NCI-H748 (cell line): Measurements from ENCODE around the gene RABGGTA.

Experiments
- DNase-seq: peaks from one replicate; lab custom pipeline; 2025; ENCODE audit not compliant: unreplicated experiment; lab: John Stamatoyannopoulos, UW

The RABGGTA gene

GRCh38 chr14:24261969-24262327 lies 9.4 kb downstream of the RABGGTA start:
- no peak for DNase-seq

GRCh38 chr14:24261256-24261968 lies 10.0 kb downstream of the RABGGTA start:
- no peak for DNase-seq

- DNase-seq = no peak
Observed at GRCh38 chr14:24260780-24261157, 10.6 kb downstream of the RABGGTA start.

DNA sequence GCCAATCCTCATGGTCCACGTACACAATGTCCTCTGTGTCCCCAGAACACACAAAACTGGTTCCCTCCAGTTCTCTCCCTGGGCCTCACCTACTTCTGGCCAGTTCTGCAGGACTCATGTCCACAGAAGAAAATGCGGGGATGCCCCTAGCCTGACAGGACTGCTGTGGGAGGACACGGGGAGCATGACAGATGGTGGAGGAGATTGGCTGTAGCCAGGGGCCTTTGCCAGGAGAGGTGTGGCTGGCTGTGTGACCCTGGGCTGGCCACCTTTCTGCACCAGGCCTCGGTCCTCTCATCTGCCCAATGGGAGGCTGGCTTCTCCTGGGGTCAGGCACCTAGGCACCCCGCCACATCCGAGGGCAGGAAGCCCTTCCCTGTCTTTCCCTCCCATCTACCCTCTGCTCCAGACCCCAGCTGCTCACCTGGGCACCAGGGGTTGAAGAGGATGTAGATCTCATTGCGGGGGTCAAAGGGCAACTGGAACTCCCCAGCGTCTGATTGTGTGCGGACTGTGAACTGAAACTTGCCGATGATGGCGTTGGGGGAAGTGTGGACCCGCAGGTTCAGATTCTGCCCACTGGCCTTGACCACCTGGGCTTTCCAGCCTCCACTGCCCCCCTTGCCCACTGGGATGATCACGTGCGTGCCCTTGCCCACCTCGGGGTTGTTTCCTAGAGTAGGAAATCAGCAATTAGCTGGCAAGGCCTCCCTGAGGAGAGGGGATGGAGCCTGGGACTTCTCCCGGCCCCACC lies 11.2 kb downstream of the RABGGTA start:
- DNase-seq = no peak

DNA sequence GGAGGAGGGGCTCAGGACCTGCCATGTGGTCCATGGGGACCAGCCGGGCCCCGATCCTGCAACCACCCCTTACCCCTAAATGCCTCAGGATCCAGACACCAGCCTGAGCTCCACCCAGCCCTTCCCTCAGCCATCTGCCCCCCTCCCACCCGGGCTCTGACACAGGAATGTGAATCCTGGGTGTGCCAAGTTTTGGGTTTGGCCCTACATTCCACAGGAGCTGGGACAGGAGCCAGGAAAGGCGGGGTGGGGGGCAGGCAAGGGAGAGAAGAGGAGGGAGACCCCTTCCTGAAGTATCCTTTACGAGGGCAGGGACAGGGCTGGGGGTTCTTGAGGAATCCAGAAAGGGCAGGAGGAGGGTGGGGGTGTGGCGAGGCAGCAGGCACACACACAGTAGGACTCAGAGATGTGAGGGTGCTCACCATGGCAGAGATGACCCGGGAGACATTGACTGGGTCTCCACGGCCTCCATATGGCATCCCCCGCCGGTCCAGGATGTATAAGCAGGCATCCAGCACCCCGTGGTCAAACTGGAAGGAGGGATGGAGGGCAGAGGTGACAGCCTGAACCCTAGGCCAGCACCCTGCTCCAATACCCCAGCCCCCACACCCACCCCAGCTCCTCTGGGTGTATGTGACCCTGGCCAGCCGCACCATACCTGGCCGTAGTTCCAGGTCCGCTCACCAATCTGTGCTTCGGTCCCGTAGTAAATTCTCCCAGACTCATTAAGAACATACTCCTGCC lies 11.9 kb downstream of the RABGGTA start:
- DNase-seq = no peak

GRCh38 chr14:24258548-24259265 lies 12.7 kb downstream of the RABGGTA start:
- no peak for DNase-seq

GRCh38 chr14:24258119-24258518 lies 13.3 kb downstream of the RABGGTA start:
- DNase-seq = no peak

DNA sequence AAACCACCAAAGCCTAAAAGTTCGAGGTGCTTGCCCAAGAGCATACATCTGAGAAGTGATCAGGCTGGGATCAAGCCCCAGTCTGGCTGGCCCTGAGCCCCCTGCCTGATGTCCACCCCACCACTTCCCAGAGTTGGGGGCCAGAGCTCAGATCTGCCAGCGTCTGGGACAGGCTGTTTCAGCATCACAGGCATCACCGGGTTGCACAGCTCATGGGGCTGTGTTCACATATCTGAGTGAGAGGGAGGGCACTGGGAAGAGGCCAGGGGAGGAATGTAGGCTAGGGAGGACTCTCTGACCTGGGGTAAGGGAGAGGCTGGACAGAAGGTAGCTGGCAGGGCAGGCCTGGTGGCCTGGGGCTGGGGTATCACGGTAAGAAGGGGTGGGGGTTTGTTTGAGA lies 14.4 kb downstream of the RABGGTA start:
- DNase-seq = no peak

GRCh38 chr14:24255931-24256711 lies 15.3 kb downstream of the RABGGTA start:
- no peak for DNase-seq

GRCh38 chr14:24255438-24255837 lies 16.0 kb downstream of the RABGGTA start:
- DNase-seq = no peak

- no peak for DNase-seq
Observed at GRCh38 chr14:24254630-24255392, 16.6 kb downstream of the RABGGTA start.

- DNase-seq = no peak
Observed at GRCh38 chr14:24253936-24254335, 17.5 kb downstream of the RABGGTA start.

- no peak for DNase-seq
Observed at GRCh38 chr14:24252289-24253124, 18.9 kb downstream of the RABGGTA start.

DNA sequence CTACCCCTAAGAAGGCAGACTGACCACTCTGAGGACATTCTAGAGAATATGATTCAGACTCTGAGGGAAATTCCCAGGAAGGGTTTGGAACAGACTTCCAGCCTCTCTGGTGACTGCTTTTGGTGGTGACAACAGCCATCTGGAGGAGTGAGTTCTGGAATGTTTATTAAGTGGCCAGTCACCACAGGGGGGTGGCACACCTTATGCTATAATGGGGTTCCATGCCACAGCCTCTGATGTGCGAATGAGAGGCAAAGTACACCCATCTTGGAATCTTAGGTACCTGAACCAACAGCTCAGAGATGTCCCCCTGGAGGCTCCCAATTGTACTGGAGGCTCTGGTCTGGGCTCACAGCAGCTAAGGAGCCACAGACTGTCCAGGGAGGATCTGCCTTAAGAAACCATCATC lies 19.5 kb downstream of the RABGGTA start:
- DNase-seq = no peak

DNA sequence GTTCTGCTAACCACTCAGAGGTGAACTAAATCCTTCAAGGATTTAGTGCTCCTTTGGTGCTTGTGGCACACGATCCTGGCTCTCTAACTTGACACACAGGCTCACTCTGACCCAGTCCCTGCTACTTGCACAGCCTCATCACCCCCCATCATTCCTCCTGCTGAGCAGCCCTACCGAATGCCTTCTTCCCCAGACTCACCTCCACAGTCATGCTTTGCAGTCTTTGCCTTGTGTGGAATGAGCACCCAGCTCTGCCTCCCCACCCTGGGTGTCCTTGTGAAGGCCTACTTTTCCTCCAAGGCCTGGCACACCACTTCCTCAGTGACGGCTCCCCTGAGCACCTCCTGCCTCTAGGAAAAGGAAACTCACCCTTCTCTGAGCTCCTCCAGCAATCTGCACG lies 21.0 kb downstream of the RABGGTA start:
- DNase-seq = no peak

- no peak for DNase-seq
Observed at GRCh38 chr14:24249230-24250021, 22.0 kb downstream of the RABGGTA start.

DNA sequence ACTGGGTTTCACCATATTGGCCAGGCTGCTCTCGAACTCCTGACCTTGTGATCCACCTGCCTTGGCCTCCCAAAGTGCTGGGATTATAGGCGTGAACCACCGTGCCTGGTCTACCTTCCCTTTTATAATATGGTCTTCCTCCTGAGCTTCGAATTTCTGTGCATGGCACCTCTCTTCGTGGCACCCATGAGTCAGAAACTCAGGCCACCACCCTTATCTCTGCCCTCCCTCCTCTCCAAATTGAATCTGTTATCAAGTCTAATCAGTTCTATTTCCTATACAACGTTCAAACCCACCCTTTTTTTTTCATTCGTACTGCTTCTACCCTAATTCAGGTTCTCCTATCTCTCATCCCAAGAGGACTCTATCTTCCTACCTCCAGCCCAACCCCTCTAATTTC lies 24.0 kb downstream of the RABGGTA start:
- DNase-seq = no peak

DNA sequence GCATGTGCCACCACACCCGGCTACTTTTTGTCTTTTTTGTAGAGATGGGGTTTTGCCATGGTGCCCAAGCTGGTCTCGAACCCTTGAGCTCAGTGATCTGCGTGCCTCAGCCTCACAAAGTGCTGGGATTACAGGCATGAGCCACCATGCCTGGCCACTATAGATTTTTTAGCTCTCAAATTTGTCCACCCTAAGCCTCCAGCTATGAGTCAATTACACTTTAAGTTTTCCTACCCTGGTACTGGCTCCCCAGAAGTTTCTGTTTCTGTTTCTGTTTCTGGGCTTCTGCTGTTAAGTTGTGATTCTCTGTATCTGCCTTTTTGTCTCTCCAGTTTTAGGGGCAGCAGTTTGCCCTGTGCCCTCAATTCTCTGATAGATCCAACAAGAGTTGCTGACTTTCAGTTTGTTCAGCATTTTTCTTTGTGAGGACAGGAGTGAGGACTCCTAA lies 24.6 kb downstream of the RABGGTA start:
- no peak for DNase-seq
